NOMO-1 treated with DMSO at 0.1 percent for 48 hours (cell line): ENCODE results near the gene DEPDC1.
"Not testable (repeated sequence)": the region's sequence is repeated elsewhere in the genome, so short reads cannot be mapped to it uniquely, and the experiment has no call there.

ENCODE experiments used
- DNase-seq: peaks from one replicate; lab custom pipeline; 2025; ENCODE audit not compliant: unreplicated experiment; lab: John Stamatoyannopoulos, UW

The DEPDC1 gene

GRCh38 chr1:68496680-68497357 lies at the start of gene DEPDC1:
DEPDC1 (minus strand) TSS chr1:68497082; CDS start chr1:68496999, 83 bp downstream.
- peak; percentile 85 for DNase-seq

- DNase-seq = no peak
Measured at GRCh38 chr1:68544651-68545050, 47.8 kb upstream of the DEPDC1 start.

GRCh38 chr1:68542586-68542985 lies 45.7 kb upstream of the DEPDC1 start:
- no peak for DNase-seq

GRCh38 chr1:68538941-68539340 lies 42.1 kb upstream of the DEPDC1 start:
- no peak for DNase-seq

GRCh38 chr1:68528243-68528642 lies 31.4 kb upstream of the DEPDC1 start:
- no peak for DNase-seq

GRCh38 chr1:68525781-68526180 lies 28.9 kb upstream of the DEPDC1 start:
- DNase-seq = no peak

GRCh38 chr1:68521286-68521685 lies 24.4 kb upstream of the DEPDC1 start:
- DNase-seq = no peak

- DNase-seq = no peak
Measured at GRCh38 chr1:68516066-68516465, 19.2 kb upstream of the DEPDC1 start.

GRCh38 chr1:68511254-68511653 lies 14.4 kb upstream of the DEPDC1 start:
- no peak for DNase-seq

- no peak for DNase-seq
Measured at GRCh38 chr1:68506386-68506785, 9.5 kb upstream of the DEPDC1 start.

GRCh38 chr1:68503085-68503484 lies 6.2 kb upstream of the DEPDC1 start:
- no peak for DNase-seq

- no peak for DNase-seq
Measured at GRCh38 chr1:68497358-68497698, 446 bp upstream of the DEPDC1 start.

GRCh38 chr1:68495968-68496679 lies 758 bp downstream of the DEPDC1 start:
- DNase-seq = no peak

GRCh38 chr1:68495532-68495931 lies 1.4 kb downstream of the DEPDC1 start:
- no peak for DNase-seq

GRCh38 chr1:68493193-68493592 lies 3.7 kb downstream of the DEPDC1 start:
- DNase-seq = no peak

- not testable (repeated sequence) for DNase-seq
Measured at GRCh38 chr1:68492255-68492654, 4.6 kb downstream of the DEPDC1 start.

- DNase-seq = no peak
Measured at GRCh38 chr1:68490046-68490651, 6.7 kb downstream of the DEPDC1 start.

- no peak for DNase-seq
Measured at GRCh38 chr1:68485431-68486022, 11.4 kb downstream of the DEPDC1 start.

- DNase-seq = no peak
Measured at GRCh38 chr1:68484618-68485017, 12.3 kb downstream of the DEPDC1 start.

GRCh38 chr1:68481041-68481440 lies 15.8 kb downstream of the DEPDC1 start:
- no peak for DNase-seq

- DNase-seq = no peak
Measured at GRCh38 chr1:68479501-68479900, 17.4 kb downstream of the DEPDC1 start.

GRCh38 chr1:68478662-68479061 lies 18.2 kb downstream of the DEPDC1 start:
- no peak for DNase-seq
